ENCODE measurements around the gene PDZD7. TPM values are rescaled to one million over a fixed set of nuclear protein-coding genes. Genes with fewer than 3 reads are reported as not detected.
"Not testable (repeated sequence)": the region's sequence is repeated elsewhere in the genome, so short reads cannot be mapped to it uniquely, and the experiment has no call there.

The PDZD7 gene
- total and polyA plus RNA-seq, 9 of the 15 experiments (the other 6 are each of a cell fraction or from before 2014, with no cell fraction given) = 0.04 to 0.24 (median 0.08) TPM; not detected in 3

GRCh38 chr10:101034404-101034803 is 3.5 kb upstream of the PDZD7 start (continued):
- TF ChIP-seq TAL1 (IDR thresholded peaks at IDR 0.05) (peak; percentile 25; the same call in 1 of the 2 replicates), MEF2D (tag; conservative IDR thresholded peaks at IDR 0.05; ENCODE audit: low read depth) (0 out of 2 replicates have a peak, but pooled peaks have one; percentile 47), NR4A1 (tag; IDR thresholded peaks at IDR 0.05) (peak; percentile 87), DDX20 (tag; IDR thresholded peaks at IDR 0.05; ENCODE audit: low read depth) (peak; percentile 47; the same call in 1 of the 2 replicates), KDM1A (IDR thresholded peaks at IDR 0.05) (peak in 1 of 2 experiments; percentile 29; a peak in 1 of 4 replicates), SMAD3 (CRISPR knock-in tag; conservative IDR thresholded peaks at IDR 0.05) (0 out of 2 replicates have a peak, but pooled peaks have one; percentile 55)
- not testable (repeated sequence) for TF ChIP-seq NR4A1 (CRISPR knock-in tag; IDR thresholded peaks at IDR 0.05)

GRCh38 chr10:101033276-101033675 is 2.3 kb upstream of the PDZD7 start:
- POLR2A ChIA-PET = no interaction called here
- H3K36me3 ChIP-seq (ENCODE audit: control insufficient read depth, insufficient read depth, low read length) = no peaks in the 10 kb centered on the region
- H3K9me3 ChIP-seq (replicated peaks; ENCODE audit: control insufficient read depth, insufficient read depth, low read depth, low read length) = no peaks in the 10 kb centered on the region
- in situ Hi-C loops (cut with MboI) = no loop called here
- H4K20me1 ChIP-seq (replicated peaks; ENCODE audit: control insufficient read depth, insufficient read depth, low read length) = no peaks in the 10 kb centered on the region
- no TSS peak for BruUV-seq (replicated peaks)
- TF ChIP-seq ZHX1 (conservative IDR thresholded peaks at IDR 0.05; ENCODE audit: low read length) (no peak), FOXK1 (CRISPR knock-in tag; IDR thresholded peaks at IDR 0.05; ENCODE audit: borderline replicate concordance) (no peak), ZNF253 (CRISPR knock-in tag; conservative IDR thresholded peaks at IDR 0.05) (no peak)
- H3K9ac ChIP-seq (ENCODE audit: insufficient read depth in 1 of 2, low read depth in 2 of 2, low read length in 2 of 2) = no peak overlapping the region
- H3K9me1 ChIP-seq (ENCODE audit: control insufficient read depth, insufficient read depth, low read length) = no peaks in the 10 kb centered on the region
- H3K4me1 ChIP-seq (replicated peaks in 1 of 2; ENCODE audit: control insufficient read depth in 2 of 2, insufficient read depth in 2 of 2, low read length in 2 of 2) = peaks cover 12 to 45% of the 10 kb centered on the region in 2 experiments
- no peak for ATAC-seq
- no peak overlapping the region for H3K4me2 ChIP-seq (ENCODE audit: insufficient read depth, low read length)
- no peak for FAIRE-seq
- no peak for DNase-seq (ENCODE audit: extremely low read depth in 1 of 4, low spot score in 3 of 4)
- 10% methylated on average over 1 of the region's 3 CpGs for WGBS (ENCODE audit: insufficient coverage, low coverage, missing lambda C conversion rate)
- CTCF ChIA-PET (ENCODE audit: low intra/inter-chr PET ratio) = no interaction called here
- H3K27me3 ChIP-seq (ENCODE audit: control insufficient read depth in 2 of 2, insufficient read depth in 2 of 2, low read length in 2 of 2) = peaks cover 0 to 4% of the 10 kb centered on the region in 2 experiments; a peak in 3 of 5 replicates
- H3K27ac ChIP-seq (ENCODE audit: extremely low read depth, low read depth, low read length) = no peak overlapping the region
- no peaks in the 10 kb centered on the region for H3K79me2 ChIP-seq (ENCODE audit: control insufficient read depth, insufficient read depth, low read length)
- intact Hi-C loops (cut with micrococcal nuclease) = loop anchor here (5.0 to 10.0 kb wide), 2 partner anchors 34 to 412 kb away; no protein-coding TSS in a partner anchor
- no peak overlapping the region for H3K4me3 ChIP-seq
- H2AFZ ChIP-seq (ENCODE audit: low read depth, low read length) = no peak overlapping the region
